Activated gamma-delta T cell treated with anti-CD3 and anti-CD28 coated beads, Interleukin-2, amount 50 U/mL, for 16 hours (primary cell): ENCODE data around the gene MRPS26.
"Not testable (repeated sequence)": the region's sequence is repeated elsewhere in the genome, so short reads cannot be mapped to it uniquely, and the experiment has no call there.

Source experiments
- DNase-seq: peaks from one replicate; pipeline ENCODE4 v3.0.0-alpha.2; 2020; ENCODE audit warnings: low read depth

The MRPS26 gene

GRCh38 chr20:3042625-3043024 is 3.2 kb upstream of the MRPS26 start:
- no peak for DNase-seq

- no peak for DNase-seq
Observed at GRCh38 chr20:3043322-3043721, 2.5 kb upstream of the MRPS26 start, which contains the start of gene GNRH2. GNRH2 (plus strand) TSS chr20:3043622; CDS start chr20:3044415, 793 bp downstream.

- no peak for DNase-seq
Observed at GRCh38 chr20:3044336-3044965, 1.4 kb upstream of the MRPS26 start.

DNA sequence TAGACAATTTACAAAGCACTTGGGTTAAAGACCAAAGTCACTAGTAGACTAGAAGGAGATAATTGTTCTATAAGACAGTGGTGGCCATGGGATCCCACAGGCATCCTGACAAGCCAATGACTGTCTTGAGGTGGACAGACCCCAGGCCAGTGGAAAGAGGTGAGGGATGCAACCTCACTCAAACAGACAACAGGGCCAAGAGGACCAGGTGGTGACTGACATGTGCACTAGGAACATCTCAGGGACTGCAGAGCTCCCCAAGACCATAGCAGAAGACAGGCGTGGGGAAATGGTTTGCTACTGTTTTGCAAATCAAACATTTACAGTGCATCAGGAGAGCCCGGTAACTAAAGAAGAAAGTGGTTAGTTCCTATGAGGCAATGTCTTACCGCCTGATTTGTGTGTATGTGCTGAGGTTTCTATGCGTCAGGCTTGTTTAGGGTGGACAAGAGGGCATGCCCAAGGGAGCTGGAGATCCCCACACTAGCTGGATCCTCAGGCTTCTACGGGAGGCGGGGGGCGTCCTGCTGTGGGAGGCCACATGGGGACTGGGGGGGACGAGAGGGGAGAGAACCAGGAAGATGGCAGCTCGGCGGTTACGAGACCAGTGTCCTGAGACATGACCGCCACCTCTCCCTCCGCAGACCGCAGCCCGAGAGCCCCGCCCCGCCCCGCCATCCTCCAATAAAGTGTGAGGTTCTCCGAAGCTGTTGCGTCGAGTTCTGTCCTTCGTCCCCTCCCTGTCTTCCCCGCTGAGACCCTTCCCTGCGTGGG is 623 bp upstream of the MRPS26 start:
- DNase-seq = peak; percentile 3

GRCh38 chr20:3046677-3047462 is 1.0 kb downstream of the MRPS26 start:
- DNase-seq = no peak

- no peak for DNase-seq
Observed at GRCh38 chr20:3047486-3048419, 1.9 kb downstream of the MRPS26 start.

- DNase-seq = no peak
Observed at GRCh38 chr20:3051385-3052019, 5.7 kb downstream of the MRPS26 start.

GRCh38 chr20:3059489-3059888 is 13.6 kb downstream of the MRPS26 start:
- DNase-seq = no peak

DNA sequence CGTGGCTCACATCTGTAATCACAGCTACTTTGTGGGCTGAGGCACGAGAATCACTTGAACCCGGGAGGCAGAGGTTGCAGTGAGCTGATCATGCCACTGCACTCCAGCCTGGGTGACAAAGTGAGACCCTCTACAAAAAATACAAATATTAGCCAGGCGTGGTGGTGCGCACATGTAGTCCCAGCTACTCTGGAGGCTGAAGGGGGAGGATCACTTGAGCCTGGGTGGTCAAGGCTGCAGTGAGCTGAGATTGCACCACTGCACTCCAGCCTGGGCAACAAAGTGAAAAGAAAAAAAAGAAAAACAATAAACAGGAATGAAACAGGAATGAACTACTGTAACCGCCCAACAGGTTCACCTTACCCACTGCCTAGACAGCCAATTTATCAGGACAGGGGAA is 18.3 kb downstream of the MRPS26 start:
- not testable (repeated sequence) for DNase-seq

- DNase-seq = no peak
Observed at GRCh38 chr20:3067139-3068014, 21.5 kb downstream of the MRPS26 start.

DNA sequence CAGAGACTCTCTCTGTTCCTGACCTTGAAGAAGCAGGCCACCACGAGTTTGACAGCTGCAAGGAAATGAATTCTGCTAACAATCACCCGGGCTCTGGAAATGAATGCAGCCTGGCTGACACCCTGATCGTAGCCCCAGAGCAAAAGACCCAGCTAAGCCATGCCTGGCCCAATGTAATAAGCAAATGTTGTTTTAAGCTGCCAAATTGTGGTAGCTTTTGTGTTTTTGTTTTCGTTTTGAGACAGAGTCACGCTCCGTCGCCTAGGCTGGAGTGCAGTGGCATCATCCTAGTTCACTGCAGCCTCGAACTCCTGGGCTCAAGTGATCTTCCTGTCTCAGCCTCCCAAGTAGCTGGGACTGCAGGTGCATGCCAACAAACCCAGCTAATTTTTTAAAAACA is 22.2 kb downstream of the MRPS26 start:
- DNase-seq = no peak

- no peak for DNase-seq
Observed at GRCh38 chr20:3068986-3069900, 23.4 kb downstream of the MRPS26 start.

GRCh38 chr20:3070725-3071124 is 24.9 kb downstream of the MRPS26 start:
- DNase-seq = no peak

DNA sequence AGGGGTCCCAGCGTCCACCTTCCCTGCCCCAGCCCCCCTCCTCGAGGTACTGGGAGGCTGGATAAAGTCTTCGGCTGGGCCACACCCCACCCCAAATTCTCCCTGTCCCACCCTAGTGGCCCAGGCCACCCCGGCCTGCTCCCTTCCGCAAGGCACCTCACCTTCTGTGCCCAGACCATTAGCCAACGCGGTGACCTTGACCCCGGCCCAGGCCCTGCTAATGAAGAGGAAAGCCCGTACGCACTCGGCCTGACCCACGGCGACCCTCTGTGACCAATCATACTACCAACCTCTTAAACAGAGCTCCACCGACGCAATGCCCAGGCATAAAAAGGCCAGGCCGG is 25.4 kb downstream of the MRPS26 start:
- DNase-seq = no peak

GRCh38 chr20:3071610-3072529 is 26.0 kb downstream of the MRPS26 start, which contains the start of gene OXT:
OXT (plus strand) TSS chr20:3071620; CDS start chr20:3071656, 36 bp downstream.
- peak; percentile 59 for DNase-seq

GRCh38 chr20:3072530-3073250 is 26.8 kb downstream of the MRPS26 start:
- no peak for DNase-seq

DNA sequence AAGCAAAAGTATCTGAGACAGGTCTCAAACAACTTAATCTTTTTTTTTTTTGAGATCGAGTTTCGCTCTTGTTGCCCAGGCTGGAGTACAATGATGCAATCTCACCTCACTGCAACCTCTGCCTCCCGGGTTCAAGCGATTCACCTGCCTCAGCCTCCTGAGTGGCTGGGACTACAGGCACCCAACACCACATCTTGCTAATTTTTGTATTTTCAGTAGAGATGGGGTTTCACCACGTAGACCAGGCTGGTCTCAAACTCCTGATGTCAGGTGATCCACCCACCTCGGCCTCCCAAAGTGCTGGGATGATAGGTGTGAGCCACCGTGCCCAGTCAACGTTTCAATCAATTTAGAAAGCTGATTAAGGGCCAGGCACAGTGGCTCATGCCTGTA is 27.4 kb downstream of the MRPS26 start:
- not testable (repeated sequence) for DNase-seq
